Choroid plexus epithelial cell (primary cell): ENCODE results near the gene POMGNT1.

ENCODE experiments used
- DNase-seq: peaks from one replicate; pipeline ENCODE4 v3.0.0-alpha.2; 2010; ENCODE audit warnings: low read depth
- H3K4me3 ChIP-seq: 2 replicates; pipeline ENCODE4 v1.5.1; 2011; ENCODE audit warnings: low read depth, mild to moderate bottlenecking, control low read depth, low read length, moderate library complexity
- CTCF ChIP-seq: conservative IDR thresholded peaks from 2 replicates; pipeline ENCODE4 v1.5.1; 2011; ENCODE audit warnings: low read depth, mild to moderate bottlenecking, control low read depth, inconsistent platforms, low read length, moderate library complexity

The POMGNT1 gene

GRCh38 chr1:46218443-46218842 lies 20.2 kb upstream of the POMGNT1 start:
- no peak overlapping the region for H3K4me3 ChIP-seq
- DNase-seq = no peak
- TF ChIP-seq CTCF = no peak

DNA sequence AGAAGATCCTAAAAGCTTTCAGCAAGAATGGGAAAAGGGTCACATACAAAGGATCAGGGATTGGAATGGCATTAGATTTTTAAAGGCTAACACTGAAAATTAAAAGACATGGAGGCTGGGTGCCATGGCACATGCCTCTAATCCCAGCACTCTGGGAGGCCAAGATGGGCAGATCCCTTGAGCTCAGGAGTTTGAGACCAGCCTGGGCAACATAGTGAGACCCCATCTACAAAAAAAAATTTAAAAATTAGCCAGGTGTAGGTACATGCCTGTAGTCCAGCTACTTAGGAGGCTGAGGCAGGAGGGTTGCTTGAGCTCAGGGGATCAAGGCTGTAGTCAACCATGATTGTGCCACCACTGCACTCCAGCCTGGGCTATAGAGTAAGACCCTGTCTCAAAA lies 17.3 kb upstream of the POMGNT1 start:
- TF ChIP-seq CTCF = no peak
- DNase-seq = no peak

DNA sequence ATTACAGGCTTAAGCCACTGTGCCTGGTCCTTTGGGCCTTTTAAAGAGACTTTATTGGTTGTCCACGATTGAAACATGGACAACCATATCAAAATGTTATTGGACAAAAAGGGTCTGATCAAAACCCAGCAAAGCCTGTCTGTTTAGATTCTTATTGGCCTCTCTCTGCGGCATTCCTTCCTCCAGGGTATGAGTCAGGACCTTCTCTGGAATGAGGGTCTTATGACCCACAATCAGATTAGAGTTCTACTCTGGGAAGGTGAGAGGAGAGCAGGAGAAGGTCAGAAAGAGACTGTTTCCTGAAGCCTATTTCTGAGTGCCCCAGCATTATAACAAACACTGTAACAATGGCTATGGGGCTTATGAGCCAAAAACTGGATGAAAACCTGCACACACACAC lies 12.8 kb upstream of the POMGNT1 start:
- no peak for DNase-seq
- TF ChIP-seq CTCF = no peak
- H3K4me3 ChIP-seq = no peak overlapping the region

More for the DNA sequence above, 17.3 kb upstream of the POMGNT1 start:
- H3K4me3 ChIP-seq = no peak overlapping the region

DNA sequence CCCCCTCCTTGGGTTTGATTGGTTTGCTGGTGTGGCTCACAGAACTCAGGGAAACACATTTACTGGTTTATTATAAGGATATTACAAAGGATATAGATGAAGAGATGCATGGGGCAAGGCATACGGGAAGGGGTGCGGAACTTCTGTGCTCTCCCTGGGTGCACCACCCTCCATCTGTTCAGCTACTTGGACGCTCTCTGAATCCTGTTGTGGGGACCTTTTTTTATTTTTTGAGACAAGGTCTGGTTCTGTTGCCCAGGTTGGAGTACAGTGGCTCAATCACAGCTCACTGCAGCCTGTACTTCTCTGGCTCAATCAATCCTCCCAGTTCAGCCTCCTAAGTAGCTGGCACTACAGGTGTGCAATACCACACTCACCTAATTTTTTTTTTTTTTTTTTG lies 12.3 kb upstream of the POMGNT1 start:
- no peak for TF ChIP-seq CTCF
- H3K4me3 ChIP-seq = no peak overlapping the region
- DNase-seq = no peak

GRCh38 chr1:46206399-46206798 lies 8.2 kb upstream of the POMGNT1 start:
- TF ChIP-seq CTCF = no peak
- DNase-seq = no peak
- no peak overlapping the region for H3K4me3 ChIP-seq

- no peak for TF ChIP-seq CTCF
- no peak for DNase-seq
- H3K4me3 ChIP-seq = no peak overlapping the region
These were observed 7.6 kb upstream of the POMGNT1 start for GRCh38 chr1:46205791-46206190.

GRCh38 chr1:46205141-46205540 lies 6.9 kb upstream of the POMGNT1 start:
- no peak for TF ChIP-seq CTCF
- no peak for DNase-seq

More at GRCh38 chr1:46205141-46205540, 6.9 kb upstream of the POMGNT1 start:
- H3K4me3 ChIP-seq = no peak overlapping the region
